ENCODE data around the gene LAMA2. TPM values are rescaled to one million over a fixed set of nuclear protein-coding genes. Genes with fewer than 3 reads are reported as not detected.

Gene LAMA2
- total and polyA plus RNA-seq, 2 donors (not counting 3 experiments of a cell fraction or from before 2014, with no cell fraction given) = 0.51 to 0.75 TPM

GRCh38 chr6:129279343-129280292 lies 396.7 kb downstream of the LAMA2 start:
- dilution Hi-C loops (cut with MboI; ENCODE audit: extremely low pct_ligation_motif_present, low sequenced_read_pairs) (no loop called here), intact Hi-C loops (cut with micrococcal nuclease) (no loop called here)
- Histone ChIP-seq H3K4me3 (replicated peaks in 1 of 3; ENCODE audit: insufficient read depth in 1 of 3, low read depth in 1 of 3, low read length in 3 of 3) (no peak overlapping the region), H3K36me3 (ENCODE audit: control insufficient read depth in 2 of 2, extremely low read depth in 1 of 2, insufficient read depth in 2 of 2, low read length in 2 of 2) (no peaks in the 10 kb centered on the region), H3K27me3 (ENCODE audit: control insufficient read depth in 2 of 2, insufficient read depth in 2 of 2, low read length in 2 of 2) (peaks cover 13 to 43% of the 10 kb centered on the region in 2 experiments), H3K4me1 (ENCODE audit: control insufficient read depth, extremely low read depth, insufficient read depth, low read length) (no peaks in the 10 kb centered on the region), H3K9ac (replicated peaks; ENCODE audit: extremely low read depth, insufficient read depth, low read length) (no peak overlapping the region), H4K20me1 (replicated peaks; ENCODE audit: control insufficient read depth, extremely low read depth, insufficient read depth, low read length) (no peaks in the 10 kb centered on the region), H3K4me2 (ENCODE audit: insufficient read depth, low read length) (no peak overlapping the region), H3K79me2 (ENCODE audit: control insufficient read depth, insufficient read depth, low read length) (no peaks in the 10 kb centered on the region), H3K27ac (ENCODE audit: insufficient read depth, low read depth, low read length) (no peak overlapping the region), H2AFZ (ENCODE audit: low read depth, low read length) (no peak overlapping the region), H3K9me1 (replicated peaks; ENCODE audit: control insufficient read depth, extremely low read depth, insufficient read depth, low read length) (no peaks in the 10 kb centered on the region), H3K9me3 (replicated peaks; ENCODE audit: control insufficient read depth, insufficient read depth, low read length) (no peaks in the 10 kb centered on the region)
- DNase-seq (ENCODE audit: low read depth, low spot score) = no peak
- TF ChIP-seq MAX (IDR thresholded peaks at IDR 0.05; ENCODE audit: insufficient read depth, insufficient read length) (no peak), FOS (IDR thresholded peaks at IDR 0.05; ENCODE audit: borderline replicate concordance, insufficient read depth, low read length) (no peak), MYC (IDR thresholded peaks at IDR 0.05; ENCODE audit: low read depth, low read length) (no peak), GATA2 (IDR thresholded peaks at IDR 0.05; ENCODE audit: insufficient read depth, insufficient read length, low read depth, low read length) (no peak), JUN (IDR thresholded peaks at IDR 0.05; ENCODE audit: borderline replicate concordance, insufficient read depth, insufficient read length, low read depth) (no peak), CTCF (IDR thresholded peaks at IDR 0.05; ENCODE audit: extremely low read depth in 1 of 2, insufficient read depth in 1 of 2, low read depth in 1 of 2, low read length in 2 of 2) (no peak), POLR2AphosphoS5 (IDR thresholded peaks at IDR 0.05; ENCODE audit: insufficient read depth, low read depth, low read length) (no peak), EZH2 (IDR thresholded peaks at IDR 0.05; ENCODE audit: borderline replicate concordance, low read depth, low read length, severe bottlenecking) (no peak), POLR2A (IDR thresholded peaks at IDR 0.05; ENCODE audit: low read depth, low read length) (no peak)
- no peak for FAIRE-seq
- POLR2A ChIA-PET = no interaction called here
- CTCF ChIA-PET = no interaction called here
- BruUV-seq (replicated peaks) = no TSS peak

Measured in endothelial cell of umbilical vein (primary cell).